GM19395 (cell line): Measurements from ENCODE around the gene TIPIN.
"Not testable (repeated sequence)": the region's sequence is repeated elsewhere in the genome, so short reads cannot be mapped to it uniquely, and the experiment has no call there.

Experiments used
- ATAC-seq: cut with Tn5 transposase; IDR thresholded peaks from one replicate; pipeline ENCODE4 v1.9.1; 2021; ENCODE audit warnings: mild to moderate bottlenecking, moderate library complexity; ENCODE audit not compliant: unreplicated experiment

TIPIN gene

DNA sequence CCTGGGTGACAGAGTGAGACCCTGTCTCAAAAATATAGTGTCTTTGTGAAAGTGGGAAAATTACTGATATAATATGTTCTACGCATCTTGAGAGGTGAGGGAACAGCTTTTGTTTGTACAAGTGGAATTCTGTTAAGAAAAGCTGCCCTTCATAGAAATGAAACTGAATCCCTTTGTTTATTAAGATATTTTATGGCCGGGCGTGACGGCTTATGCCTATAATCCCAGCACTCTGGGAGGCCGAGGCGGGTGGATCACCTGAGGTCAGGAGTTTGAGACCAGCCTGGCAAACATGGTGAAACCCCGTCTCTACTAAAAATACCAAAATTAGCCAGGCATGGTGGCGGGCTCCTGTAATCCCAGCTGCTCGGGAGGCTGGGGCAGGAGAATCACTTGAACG, 52.1 kb downstream of the TIPIN start:
- ATAC-seq, result not testable (repeated sequence)

DNA sequence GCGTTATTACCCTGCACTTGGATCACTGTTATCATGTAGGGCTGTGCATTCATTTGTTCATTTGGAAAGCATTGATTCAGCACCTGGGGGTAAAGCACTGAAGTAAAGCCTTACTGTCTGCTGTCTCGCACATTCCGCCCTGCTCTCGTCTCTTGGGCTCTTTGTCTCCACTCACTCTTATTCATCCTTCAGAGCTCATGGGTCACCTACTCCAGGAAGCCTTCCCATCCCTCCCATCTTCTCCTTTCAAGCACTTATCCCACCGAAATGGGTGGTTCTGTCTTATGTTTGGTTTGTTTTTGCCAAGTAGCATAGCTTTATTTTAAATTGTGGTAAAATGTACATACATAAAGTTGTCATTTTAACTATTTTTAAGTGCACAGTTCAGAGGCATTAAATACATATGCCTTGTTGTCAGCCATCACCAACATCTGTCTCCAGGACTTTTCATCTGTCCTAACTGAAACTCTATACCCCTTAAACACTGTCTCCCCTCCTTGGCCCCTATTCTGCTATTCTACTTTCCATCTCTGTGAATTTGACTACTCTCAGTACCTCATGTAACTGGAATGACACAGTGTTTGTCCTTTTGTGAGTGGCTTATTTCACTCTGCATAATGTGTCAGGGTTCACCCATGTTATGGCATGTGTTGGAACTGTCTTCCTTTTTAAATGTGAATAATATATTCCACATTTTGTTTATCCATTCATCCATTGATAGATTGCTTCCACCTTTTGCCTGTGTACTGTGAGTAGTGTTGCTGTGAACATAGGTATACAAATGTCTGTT, 53.8 kb downstream of the TIPIN start:
- ATAC-seq, result no peak

DNA sequence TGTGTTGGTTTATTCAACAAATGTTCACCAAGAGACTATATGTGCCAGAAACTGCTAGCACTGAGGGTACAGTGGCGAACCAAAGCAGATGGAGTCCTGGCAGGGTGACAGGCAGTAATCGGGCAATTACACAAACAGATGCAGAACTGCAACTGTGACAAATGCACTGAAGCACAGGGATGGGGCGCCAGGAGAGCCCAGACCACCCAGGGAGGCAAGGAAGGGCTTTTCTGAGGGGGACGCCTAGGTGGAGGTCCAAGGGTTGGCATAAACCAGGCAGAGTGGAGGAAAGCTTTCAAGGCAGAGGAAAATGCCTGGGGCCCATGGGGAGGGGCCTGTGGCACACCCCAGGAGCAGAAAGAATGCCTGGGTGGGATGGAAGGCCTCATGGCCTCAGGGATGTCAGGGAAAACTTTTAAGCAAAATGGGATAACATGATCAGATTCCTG, 57.7 kb downstream of the TIPIN start:
- no peak for ATAC-seq

DNA sequence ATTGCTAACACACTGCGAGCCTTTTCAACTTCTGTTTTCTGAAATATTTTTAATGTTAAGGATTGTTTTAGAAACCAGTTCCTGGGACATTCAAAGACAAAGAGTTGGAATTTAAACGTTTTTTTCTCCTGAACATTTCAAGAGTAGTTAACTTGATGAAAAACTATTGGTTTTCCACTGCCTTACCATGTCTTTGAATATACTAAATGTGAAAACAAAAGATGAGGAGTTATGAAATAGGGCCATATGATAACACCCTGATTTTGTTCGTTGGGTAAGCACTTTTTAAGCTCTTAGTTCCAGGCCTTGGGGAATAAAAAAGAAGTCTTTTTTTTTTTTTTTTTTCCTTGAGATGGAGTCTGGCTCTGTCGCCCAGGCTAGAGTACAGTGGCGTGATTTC, 60.3 kb downstream of the TIPIN start:
- no peak for ATAC-seq

DNA sequence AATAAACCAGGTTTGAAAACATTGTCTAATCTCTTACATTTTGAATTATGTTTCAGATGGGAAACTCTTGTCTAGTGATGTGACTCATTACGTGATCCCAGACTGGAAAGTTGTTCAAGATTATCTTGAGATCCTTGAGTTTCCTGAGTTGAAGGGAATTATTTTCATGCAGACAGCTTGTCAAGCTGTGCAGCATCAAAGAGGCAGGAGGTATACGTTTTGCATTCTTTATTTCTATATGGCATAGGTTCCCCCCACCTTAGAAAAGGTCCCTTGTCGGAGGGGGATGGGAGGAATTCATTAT, 61.6 kb downstream of the TIPIN start:
- no peak for ATAC-seq

DNA sequence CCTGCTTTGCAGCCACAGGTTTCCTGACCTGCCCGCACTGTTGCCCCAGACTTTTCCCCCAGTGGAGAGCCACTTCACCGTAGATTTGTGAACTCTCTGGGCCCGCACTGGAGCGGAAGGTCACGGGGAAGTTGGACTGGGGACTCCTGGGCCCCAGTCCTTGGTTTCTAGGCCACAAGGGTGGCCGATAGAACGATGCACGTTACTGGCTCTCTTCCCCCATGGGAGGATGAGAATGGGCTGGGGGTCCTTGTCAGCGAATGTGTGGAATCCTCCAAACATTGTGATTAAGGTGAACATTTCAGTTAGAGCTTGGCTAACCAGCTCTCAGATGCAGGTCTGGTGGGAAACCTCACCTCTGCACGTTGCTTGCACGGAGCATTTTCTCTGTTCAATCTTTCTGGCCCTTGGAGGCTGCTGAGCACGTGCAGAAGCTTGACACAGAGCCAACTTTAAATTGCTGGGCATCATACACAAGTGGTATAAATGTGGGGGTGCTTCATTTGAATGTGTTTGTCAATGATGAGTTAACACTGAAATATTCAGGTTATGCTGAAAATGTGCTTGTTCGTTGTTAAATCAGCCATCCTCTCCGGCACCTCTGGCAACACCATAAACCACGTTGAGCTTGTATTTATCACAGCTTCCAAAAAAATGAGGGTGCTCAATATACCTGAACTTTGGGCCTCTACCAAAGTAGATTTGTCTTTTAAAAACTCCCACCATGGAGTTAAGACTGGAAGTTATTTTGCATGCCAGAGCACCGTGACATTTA, 62.1 kb downstream of the TIPIN start:
- no peak for ATAC-seq

DNA sequence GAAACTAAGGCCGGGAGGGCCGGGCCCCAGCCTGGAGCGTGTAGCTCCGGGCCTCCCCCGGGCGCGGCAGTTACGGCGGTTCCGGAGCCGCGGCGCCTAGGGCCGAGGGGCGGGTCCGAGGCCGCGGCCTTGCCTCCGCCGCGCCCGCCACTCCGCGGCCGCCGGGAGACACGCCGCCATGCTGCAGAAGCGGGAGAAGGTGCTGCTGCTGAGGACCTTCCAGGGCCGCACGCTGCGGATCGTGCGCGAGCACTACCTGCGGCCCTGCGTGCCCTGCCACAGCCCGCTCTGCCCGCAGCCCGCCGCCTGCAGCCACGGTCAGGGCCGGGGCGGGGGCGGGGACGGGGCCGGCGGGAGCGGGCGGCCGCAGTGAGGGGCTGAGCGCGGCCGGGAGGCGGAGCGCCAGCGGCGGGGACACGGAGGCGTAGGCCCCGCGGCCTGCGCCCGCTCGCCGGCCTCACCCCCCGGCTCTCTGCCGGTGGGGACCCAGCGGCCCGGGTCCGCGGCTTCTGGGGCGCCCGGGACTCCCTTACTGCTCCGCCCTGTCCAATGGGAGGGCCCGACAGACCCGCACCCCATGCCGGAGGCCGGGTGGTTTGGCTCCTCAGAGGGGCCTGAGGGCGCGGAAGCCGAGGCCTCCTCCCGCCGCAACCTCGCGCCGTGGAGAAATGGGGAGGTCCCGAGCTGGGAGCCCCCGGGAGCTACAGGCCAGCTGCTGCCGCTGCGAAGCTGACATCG, 62.9 kb downstream of the TIPIN start, which contains the start of gene DIS3L:
Gene DIS3L, plus strand, starts transcription at position 150 of the 738 bp plus-strand sequence. Its CDS starts 29 bp downstream, at position 179.
- peak; percentile 70 for ATAC-seq

DNA sequence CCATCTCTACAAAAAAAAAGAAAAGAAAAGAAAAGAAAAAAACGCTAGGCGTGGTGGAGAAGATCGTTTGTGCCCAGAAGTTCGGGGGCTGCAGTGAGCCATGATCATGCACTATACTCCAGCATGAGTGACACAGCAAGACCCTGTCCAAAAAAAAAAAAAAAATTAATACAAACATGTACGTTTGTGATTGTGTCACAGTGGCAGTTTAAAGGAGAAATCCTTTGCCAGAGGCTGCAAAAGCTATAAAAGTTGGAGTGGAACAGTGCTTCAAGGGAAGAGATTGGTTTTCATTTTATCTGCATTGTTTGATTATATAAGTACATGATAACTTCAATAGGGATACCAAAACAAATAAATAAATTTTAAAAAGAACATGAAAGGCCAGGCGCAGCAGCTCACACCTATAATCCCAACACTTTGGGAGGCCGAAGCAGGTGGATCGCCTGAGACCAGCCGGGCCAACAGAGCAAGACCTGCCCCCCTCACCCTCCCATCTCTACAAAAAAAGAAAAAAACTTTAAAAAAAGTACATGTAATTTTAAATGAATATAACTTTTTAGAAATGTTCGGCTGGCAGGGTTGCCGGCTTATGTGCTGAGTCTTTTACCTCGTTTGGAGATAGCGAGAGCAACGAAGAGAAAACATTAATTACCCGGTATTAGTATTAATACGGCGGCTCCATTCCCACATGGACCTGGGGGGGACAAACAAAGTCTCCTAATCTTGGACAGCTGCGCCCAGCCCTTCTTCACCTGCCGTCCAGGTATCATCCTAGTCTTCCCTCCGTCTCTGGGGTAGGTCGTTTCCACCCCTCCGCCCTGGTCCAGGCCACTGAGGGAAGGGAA, 63.7 kb downstream of the TIPIN start:
- ATAC-seq, result no peak

DNA sequence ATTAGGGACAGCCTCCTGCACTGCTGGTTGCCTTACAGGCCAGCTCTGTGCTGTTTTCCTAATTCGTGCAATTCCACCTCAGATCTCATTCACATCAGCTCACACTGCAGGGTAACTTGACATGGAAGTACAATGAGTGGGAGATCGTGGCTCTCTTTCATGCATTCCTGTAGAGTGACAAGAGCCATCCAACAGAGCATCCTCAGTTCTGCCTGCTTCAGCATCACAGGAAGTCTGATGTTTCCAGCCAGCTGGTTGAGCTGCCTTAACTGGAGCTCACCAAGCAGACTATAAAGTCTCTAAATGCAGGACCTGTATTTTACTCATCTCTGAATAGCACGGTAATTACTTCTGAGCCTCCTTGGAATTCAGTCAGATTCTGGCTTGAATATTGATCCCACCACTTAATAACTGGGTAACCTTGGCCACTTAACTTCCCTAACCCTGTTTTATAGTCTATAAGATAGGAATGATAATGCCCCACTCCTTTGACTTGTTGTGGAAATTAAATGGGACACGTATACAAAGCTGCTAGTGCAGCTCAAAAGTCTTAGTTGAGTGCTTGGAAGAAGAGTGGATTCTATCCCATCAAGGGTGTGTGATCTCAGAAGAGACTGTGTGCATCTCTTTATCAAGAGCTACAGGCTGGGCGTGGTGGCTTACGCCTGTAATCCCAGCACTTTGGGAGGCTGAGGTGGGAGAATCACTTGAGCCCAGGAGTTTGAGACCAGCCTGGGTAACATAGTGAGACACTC, 64.5 kb downstream of the TIPIN start:
- no peak for ATAC-seq

DNA sequence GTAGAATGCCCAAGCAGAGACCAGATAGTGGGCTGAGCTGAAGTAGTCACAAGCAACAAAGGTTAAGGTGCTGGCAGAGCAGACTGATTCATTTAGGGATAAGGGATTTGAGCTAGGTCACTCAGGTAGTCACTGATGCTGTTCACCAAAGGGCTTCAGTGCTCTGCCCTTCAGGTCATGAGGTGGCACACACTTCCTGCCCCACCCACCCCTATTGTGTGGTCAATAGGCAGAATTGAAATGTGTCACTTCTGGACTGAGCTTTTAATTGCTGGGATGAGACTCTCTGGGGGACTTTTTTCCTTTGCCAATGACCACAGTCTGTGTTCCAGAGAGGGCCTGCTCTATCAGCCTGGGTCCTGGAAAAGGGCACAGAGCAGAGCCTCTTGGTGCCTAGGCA, 66.0 kb downstream of the TIPIN start:
- no peak for ATAC-seq

DNA sequence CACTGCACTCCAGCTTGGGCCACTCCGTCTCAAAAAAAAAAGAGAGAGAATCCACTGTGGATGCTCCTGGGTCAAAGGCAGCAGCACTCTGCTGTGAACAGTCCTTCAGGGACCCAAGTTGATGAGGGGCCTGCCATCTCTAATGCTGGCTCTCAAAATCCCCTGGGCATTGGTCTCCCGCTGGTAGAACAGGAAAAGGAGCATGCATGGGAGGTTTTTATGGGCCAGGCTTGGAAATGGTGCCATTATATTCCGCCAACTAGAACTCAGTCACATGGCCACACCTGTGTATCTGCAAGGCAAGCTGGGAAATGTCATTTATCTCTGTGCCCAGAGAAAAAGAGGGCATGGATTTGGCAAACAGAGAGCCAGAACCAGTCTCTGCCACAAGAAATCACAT, 66.5 kb downstream of the TIPIN start:
- ATAC-seq, result no peak

DNA sequence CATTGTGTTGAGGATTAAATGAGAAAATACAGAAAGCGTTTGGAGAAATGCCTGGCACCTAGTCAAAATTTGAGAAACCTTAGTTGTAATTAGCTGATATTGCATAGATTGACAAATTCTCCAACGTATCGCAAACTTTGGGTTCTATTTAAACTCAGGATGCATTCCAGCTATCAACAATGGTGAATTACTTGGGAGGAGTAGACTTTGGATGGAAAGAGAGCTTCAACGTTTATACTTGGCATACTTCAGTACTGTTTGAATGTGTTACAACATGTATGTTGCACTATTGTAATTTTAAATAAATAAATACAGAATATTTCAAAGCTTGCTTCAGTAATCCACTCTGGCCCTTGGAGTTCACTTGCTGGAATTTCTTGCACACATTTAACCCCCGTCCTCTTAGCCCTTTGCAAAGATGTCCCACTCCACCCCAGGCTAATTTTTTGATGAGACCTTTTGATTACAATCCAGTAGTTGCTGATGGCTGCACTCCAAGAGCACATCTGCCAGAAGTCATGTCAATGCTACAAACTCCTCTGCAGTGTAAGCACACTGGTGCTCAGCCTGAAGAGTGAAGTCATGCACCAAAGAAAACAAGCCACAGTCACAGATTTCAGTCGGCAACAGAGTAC, 67.8 kb downstream of the TIPIN start:
- no peak for ATAC-seq

DNA sequence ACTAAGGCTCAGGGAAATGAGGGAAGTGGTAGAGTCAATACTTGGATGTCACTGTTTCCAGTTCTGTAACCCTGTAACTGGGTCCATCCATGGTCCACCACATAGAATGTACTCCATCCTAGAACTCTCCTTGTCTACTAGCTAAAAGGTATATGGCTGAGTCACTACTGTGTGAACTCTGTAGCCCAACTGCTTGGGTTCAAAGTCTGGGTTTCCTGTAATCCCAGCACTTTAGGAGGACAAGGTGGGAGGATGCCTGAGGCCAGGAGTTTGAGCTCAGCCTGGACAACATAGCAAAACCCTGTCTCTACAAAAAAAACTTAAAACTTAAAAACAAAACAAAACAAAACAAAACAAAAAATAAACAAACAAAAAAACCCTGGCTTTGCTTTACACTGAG, 68.4 kb downstream of the TIPIN start:
- no peak for ATAC-seq

DNA sequence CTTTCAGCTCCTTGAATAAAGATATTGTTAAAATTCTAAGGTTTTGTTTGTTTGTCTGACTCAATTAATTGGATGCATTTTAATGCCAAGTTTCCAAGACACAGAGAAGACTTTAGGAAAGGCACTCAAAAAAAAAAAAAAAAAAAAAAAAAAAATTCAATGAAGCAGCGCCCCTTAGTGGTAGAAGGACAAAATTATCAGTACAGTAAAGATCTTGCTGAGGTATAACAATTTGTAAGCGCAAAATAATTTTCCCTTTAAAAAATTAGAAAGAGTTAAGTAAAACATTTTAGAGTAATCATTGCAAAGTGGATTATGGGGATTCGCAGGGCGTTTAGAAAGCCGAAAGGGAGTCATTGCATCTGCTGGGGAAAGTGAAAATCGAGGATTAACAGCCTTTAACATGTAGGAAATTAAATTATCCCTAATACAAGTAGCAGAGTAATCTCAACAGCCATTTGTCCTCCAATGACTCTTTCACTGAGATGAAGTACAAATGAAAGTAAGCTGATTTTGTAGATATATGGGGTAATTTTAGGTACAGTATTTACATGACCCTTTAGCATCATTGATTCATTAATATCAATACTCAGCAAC, 68.9 kb downstream of the TIPIN start:
- no peak for ATAC-seq
